Pancreas (tissue), 10 donors: Measurements from ENCODE around the gene POLD1. TPM values are rescaled to one million over a fixed set of nuclear protein-coding genes. Genes with fewer than 3 reads are reported as not detected.

Source experiments
- ATAC-seq, 4 donors: fragments of 200-7000 bp; cut with Tn5 transposase; one replicate each; pipeline versions ENCODE4 v1.8.0 to v1.9.1; 2020; ENCODE audit warnings: mild to moderate bottlenecking in 4 of 4, moderate library complexity in 4 of 4
- DNase-seq, 6 donors: peaks; one replicate each; pipeline ENCODE4 v3.0.0-alpha.2; 2020
- FAIRE-seq: peaks from 2 replicates; lab custom pipeline; 2012; peaks lifted over from hg19 to GRCh38; lab: Jason Lieb, UNC
- H3K27ac ChIP-seq, 4 donors: fragments of 200-600 bp; sonication (generic); 1 replicate in 3 of 4; 2 replicates in 1 of 4; pipeline versions ENCODE4 v1.5.0 to v1.8.0; 2020
- H3K27me3 ChIP-seq, 4 donors: fragments of 200-600 bp; one replicate each; pipeline ENCODE4 v1.8.0; 2021
- H3K36me3 ChIP-seq, 3 donors: fragments of 200-600 bp; sonication (generic) in 1 of 3; one replicate each; pipeline versions ENCODE4 v1.5.0 to v1.8.0; 2020 to 2021
- H3K4me1 ChIP-seq, 3 donors: fragments of 200-600 bp; one replicate each; pipeline ENCODE4 v1.8.0; 2021
- H3K4me3 ChIP-seq, 4 donors: fragments of 200-600 bp; sonication (generic) in 2 of 4; one replicate each; pipeline versions ENCODE4 v1.5.0 to v1.8.0; 2020 to 2021
- H3K9me3 ChIP-seq, 4 donors: fragments of 200-600 bp; one replicate each; pipeline ENCODE4 v1.8.0; 2021
- WGBS, 2 donors: extraction: QIAGEN DNeasy Blood & Tissue Kit; methylation state at CpG; one replicate each; pipeline ENCODE4 v1.1.7; 2013; 5-methylcytosine and 5-hydroxymethylcytosine counted together
- intact Hi-C, 3 donors: fragments of 100-400 bp; cut with DNase I; formaldehyde crosslinking; loops; one replicate each; pipeline versions ENCODE4 v1.11.1 to v1.14.2; 2022
- polyA plus RNA-seq, 2 donors: library from polyadenylated mRNA; stranded (reverse); fragments of 200-250 nt; gene quantifications; one replicate each; pipeline ENCODE4 v1.2.3, GENCODE V29; 2013
- total RNA-seq, 6 donors: library from RNA; stranded (reverse); fragmentation: NEBNext Ultra II Directional in 4 of 6; extraction: Animal tissue kit (Norgen Biotek cat#: 25700) in 4 of 6; gene quantifications; one replicate each; pipeline versions ENCODE4 v1.2.1 to v1.2.4, GENCODE V29; 2021 to 2023
- TF ChIP-seq, protein P1 (sequence below), 4 donors: fragments of 200-600 bp; sonication (generic) in 3 of 4; IDR thresholded peaks; one replicate each; pipeline versions ENCODE4 v1.5.0 to v1.8.0; 2021; ENCODE audit warnings: antibody characterized with exemption in 4 of 4
- donor health status: healthy with polysubstance abuse.
- donor health status: DM: no; HTN: no; CAD: no; lungs with moderate emphysema.
- donor health status: DM: no; HTN: no; CAD: no.
- donor health status: control.
- donor health status: control.
- donor health status: Bipolar disorder and iron deficiency.
- donor health status: DM: yes; HTN: yes; CAD: no.
- donor health status: DM: no; HTN: no; CAD: no.
- donor health status: DM: no; HTN: no; CAD: no.
- donor health status: DM: yes; HTN: yes; CAD: no.

The POLD1 gene
- total and polyA plus RNA-seq, 8 donors, result 9.5 to 45.5 (median 13.7) TPM

DNA sequence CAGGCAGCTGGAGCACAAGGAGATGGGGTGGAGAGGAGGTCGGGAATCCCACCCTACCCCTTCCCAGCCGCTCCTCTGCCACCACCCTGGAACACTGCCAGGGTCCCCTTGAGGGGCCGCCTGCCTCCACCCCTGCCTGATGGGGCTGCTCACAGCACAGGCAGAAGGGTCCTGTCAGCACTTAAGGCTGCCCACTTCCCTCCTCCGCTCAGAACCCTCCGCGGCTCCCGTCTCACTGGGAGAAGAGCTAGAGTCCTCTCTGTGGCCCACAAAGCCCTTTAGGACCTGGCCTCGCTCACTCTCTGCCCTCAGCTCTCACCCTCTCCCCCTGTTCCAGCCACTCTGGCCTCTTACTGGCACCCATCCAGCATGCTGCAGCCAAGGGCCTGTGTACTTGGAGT, 3.4 kb upstream of the POLD1 start:
- no peaks in the 10 kb centered on the region for H3K27me3 ChIP-seq
- H3K27ac ChIP-seq, result no peak overlapping the region
- peaks cover 0 to 8% (median 0%) of the 10 kb centered on the region in 3 donors for H3K4me1 ChIP-seq
- FAIRE-seq (no peak), DNase-seq (peak in 1 of 6 donors; percentile 27), ATAC-seq (no peak)
- intact Hi-C loops, result no loop called here
- peaks cover 6 to 52% (median 26%) of the 10 kb centered on the region in 3 donors for H3K36me3 ChIP-seq
- H3K9me3 ChIP-seq, result no peaks in the 10 kb centered on the region
- H3K4me3 ChIP-seq, result no peak overlapping the region
- TF ChIP-seq, protein P1, sequence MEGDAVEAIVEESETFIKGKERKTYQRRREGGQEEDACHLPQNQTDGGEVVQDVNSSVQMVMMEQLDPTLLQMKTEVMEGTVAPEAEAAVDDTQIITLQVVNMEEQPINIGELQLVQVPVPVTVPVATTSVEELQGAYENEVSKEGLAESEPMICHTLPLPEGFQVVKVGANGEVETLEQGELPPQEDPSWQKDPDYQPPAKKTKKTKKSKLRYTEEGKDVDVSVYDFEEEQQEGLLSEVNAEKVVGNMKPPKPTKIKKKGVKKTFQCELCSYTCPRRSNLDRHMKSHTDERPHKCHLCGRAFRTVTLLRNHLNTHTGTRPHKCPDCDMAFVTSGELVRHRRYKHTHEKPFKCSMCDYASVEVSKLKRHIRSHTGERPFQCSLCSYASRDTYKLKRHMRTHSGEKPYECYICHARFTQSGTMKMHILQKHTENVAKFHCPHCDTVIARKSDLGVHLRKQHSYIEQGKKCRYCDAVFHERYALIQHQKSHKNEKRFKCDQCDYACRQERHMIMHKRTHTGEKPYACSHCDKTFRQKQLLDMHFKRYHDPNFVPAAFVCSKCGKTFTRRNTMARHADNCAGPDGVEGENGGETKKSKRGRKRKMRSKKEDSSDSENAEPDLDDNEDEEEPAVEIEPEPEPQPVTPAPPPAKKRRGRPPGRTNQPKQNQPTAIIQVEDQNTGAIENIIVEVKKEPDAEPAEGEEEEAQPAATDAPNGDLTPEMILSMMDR (IDR thresholded peaks at IDR 0.05), result no peak
- 80 to 81% methylated on average over 8 of the region's 8 CpGs for WGBS, 2 donors

DNA sequence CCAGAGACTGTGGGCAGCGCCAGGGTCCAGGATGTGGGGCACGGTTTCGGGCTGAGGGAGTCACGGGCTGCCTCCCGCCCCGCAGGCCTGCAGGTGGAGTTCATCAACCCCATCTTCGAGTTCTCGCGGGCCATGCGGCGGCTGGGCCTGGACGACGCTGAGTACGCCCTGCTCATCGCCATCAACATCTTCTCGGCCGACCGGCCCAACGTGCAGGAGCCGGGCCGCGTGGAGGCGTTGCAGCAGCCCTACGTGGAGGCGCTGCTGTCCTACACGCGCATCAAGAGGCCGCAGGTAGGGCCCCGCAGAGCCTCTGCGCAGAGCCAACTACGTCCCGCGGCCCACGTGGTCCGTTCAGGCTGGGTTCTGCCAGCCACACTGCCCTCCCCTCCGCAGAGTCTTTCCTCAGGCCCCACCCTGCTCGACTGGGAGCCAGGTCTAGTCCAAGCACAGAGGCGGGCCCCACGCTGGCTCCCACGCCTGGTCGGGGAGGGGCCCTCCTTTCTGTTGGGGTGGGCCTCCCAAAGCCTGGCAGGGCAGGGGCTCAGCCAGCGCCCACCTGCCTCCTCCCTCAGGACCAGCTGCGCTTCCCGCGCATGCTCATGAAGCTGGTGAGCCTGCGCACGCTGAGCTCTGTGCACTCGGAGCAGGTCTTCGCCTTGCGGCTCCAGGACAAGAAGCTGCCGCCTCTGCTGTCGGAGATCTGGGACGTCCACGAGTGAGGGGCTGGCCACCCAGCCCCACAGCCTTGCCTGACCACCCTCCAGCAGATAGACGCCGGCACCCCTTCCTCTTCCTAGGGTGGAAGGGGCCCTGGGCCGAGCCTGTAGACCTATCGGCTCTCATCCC, 2.0 kb upstream of the POLD1 start:
- intact Hi-C loops, result no loop called here
- WGBS, 2 donors, result 92 to 95% methylated on average over 56 to 58 of the region's 58 CpGs
- H3K27ac ChIP-seq, result no peak overlapping the region
- H3K9me3 ChIP-seq, result no peaks in the 10 kb centered on the region
- peaks cover 0 to 8% (median 0%) of the 10 kb centered on the region in 3 donors for H3K4me1 ChIP-seq
- no peak overlapping the region for H3K4me3 ChIP-seq
- ATAC-seq (no peak), FAIRE-seq (no peak), DNase-seq (peak in 3 of 6 donors; percentile 25 to 85 (median 57))
- TF ChIP-seq, protein P1 (IDR thresholded peaks at IDR 0.05), result no peak
- peaks cover 6 to 52% (median 26%) of the 10 kb centered on the region in 3 donors for H3K36me3 ChIP-seq
- H3K27me3 ChIP-seq, result no peaks in the 10 kb centered on the region

DNA sequence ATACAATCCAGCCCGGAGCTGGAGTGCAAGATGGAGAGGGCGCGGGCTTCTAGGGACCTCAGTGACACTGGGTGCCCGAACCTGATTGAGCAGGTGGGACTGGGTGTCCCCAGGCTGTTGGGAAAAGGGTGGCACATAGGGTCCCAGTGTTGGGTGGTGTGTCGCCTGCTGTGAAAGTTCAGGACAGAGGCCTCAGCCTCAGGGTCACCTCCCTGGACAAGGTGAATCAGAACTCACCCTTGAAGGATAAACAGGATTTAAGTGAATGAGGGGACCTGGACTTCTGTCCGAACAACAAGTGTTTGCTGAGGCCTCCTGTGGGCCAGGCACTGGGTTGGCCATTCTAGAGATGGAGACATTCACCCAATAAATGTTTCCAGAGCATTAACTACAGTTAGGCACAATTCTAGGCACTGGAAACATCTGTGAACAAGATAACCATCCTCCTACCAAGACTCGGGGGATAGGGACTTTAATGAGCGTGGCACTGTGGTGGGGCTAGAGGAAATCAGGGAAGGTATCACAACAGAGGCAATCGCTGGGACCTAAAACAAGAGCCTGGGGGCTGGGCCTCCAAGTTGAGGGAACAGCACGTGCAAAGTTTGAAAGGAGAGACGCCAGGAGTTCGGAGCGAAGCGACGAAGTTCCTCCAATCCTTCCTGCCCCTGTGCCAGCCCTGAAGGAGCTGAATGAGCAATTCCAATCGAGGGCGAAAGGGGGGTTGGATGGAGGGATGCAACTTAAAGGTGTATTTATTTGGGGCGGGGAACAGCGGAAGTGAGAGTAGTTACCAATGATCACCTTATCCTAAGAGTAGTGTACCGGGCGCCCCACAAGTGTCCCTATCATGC, 921 bp upstream of the POLD1 start:
- peaks cover 0 to 8% (median 0%) of the 10 kb centered on the region in 3 donors for H3K4me1 ChIP-seq
- no peaks in the 10 kb centered on the region for H3K27me3 ChIP-seq
- TF ChIP-seq, protein P1 (IDR thresholded peaks at IDR 0.05), result no peak
- DNase-seq (peak in 1 of 6 donors; percentile 31), ATAC-seq (peak in 2 of 4 donors; percentile 3 to 5), FAIRE-seq (no peak)
- intact Hi-C loops, result no loop called here
- peaks cover 6 to 42% (median 19%) of the 10 kb centered on the region in 3 donors for H3K36me3 ChIP-seq
- peak overlapping the region in 2 of 4 donors; percentile 38 to 71 for H3K4me3 ChIP-seq
- 41 to 43% methylated on average over 21 of the region's 21 CpGs for WGBS, 2 donors
- no peaks in the 10 kb centered on the region for H3K9me3 ChIP-seq
- H3K27ac ChIP-seq, result peak overlapping the region; percentile 25 to 77 (median 72)

DNA sequence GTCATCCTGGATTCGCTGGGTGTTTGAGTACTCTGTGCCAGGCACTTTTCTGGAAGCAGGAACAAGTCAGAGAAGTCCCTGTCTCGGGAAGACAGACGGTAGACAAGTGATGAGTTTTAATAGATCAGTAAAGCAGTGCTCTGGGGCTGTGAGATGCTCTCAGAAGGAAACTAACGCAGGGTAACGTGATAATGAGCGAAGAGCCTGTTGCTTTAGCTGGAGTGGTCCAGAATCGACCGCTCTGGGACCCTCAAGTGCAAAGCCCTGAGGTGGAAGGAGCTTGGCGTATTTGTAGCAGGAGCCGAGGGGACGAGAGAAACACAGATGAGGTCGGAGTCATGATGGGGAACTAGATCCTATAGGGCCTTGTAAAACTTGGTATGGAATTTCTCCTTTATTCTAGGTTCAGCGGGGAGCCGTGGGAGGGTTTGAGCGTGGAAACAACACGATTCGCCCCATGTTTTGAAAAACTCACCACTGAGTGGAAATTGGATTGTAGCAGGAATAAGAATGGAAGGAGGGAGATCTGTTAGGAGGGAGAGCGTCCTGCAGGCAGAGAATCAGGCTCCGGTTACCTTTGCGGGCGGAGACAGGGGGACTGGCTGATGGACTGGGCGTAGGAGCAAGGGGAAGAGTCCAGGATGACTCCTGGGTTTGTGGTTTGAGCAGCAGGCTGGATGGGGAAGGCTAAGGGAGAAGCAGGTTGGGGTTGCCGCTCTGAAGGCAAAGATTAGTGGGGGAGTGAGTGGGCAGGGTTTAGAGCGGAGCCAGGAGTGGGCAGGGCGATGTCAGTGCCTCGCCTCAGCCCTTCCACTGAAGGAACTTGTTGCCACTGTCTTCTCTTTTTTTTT, 763 bp downstream of the POLD1 start:
- no peak for FAIRE-seq
- Histone ChIP-seq H3K4me1 (peaks cover 0 to 8% (median 0%) of the 10 kb centered on the region in 3 donors), H3K9me3 (no peaks in the 10 kb centered on the region), H3K36me3 (peaks cover 0 to 25% (median 4%) of the 10 kb centered on the region in 3 donors), H3K4me3 (peak overlapping the region; percentile 24 to 71 (median 44)), H3K27me3 (no peaks in the 10 kb centered on the region), H3K27ac (peak overlapping the region in 2 of 4 donors; percentile 70 to 77)
- intact Hi-C loops, result no loop called here
- 16 to 18% methylated on average over 26 of the region's 26 CpGs for WGBS, 2 donors
- TF ChIP-seq, protein P1 (IDR thresholded peaks at IDR 0.05), result no peak
- ATAC-seq, result no peak
- peak in 1 of 6 donors; percentile 25 for DNase-seq
